Stimulated activated CD4-positive, alpha-beta T cell treated with anti-CD3 and anti-CD28 coated beads, Interleukin-4, amount 100 ng/mL, for 48 hours (primary cell): ENCODE measurements around the gene PDGFD.
A peak's percentile ranks its signal among the peaks of the same experiment; 100 is the strongest.

Experiments
- DNase-seq, 2 donors: peaks; one replicate each; pipeline ENCODE4 v3.0.0-alpha.2; 2020; ENCODE audit warnings: low read depth in 2 of 2

PDGFD gene

GRCh38 chr11:104164028-104164520 lies at the start of gene PDGFD:
TSS of gene PDGFD (minus strand) at chr11:104164147.
- peak in 1 of 2 donors; percentile 3 for DNase-seq

- DNase-seq: no peak
Measured at GRCh38 chr11:104206936-104207335, 43.0 kb upstream of the PDGFD start.

DNA sequence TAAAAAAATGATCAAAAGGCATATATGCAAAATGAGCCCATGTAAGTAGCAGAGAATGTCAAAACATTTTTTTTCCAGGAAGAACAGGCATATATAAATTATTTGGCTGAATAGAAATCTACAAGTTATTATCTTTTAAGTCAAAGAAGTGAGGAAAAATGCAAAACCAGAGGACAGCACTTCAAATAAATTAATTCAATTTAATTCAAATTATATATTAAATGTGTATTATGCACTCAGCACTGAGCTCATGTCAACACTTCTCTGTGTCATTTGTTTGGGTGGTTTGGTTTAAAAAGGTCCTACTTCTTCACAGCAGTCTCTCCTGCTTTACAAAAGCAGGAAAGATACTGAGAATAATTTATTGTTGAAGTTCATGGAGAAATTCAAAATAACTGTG lies 41.9 kb upstream of the PDGFD start:
- no peak for DNase-seq

DNA sequence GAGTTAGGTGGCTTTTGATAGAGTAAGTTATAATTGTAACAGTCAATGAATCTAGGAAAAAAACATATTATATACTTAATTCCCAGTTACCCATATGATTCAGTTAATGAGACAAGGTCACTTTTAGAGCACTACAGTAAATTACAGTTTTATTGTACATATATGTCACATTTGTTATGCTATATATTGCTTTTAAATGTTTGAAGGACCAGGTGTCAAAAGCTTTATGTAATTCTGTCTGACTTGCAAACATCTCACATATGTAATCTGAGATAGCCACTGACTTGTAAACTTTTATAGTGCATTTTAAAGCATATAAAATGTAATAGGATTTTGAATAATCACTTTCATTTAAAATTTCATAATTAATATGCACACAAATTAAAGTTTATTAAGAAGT lies 36.7 kb upstream of the PDGFD start:
- no peak for DNase-seq

DNA sequence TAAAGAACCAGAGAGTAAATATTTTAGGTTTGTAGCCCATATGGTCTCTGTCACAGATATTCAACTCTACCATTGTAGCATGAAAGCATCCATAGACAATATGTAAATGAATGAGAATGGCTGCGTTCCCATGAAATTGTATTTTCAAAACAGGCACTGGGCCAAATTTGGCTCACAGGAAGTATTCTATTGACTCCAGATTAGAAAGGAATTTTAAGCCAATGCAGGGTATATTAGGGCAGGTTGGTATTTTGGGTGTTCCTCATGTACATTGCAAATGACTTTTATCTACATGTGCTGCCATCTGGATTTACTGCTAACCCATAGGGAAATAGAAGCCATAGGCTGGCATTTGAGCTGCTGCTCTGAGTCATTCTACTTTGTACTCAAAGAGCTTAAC lies 35.1 kb upstream of the PDGFD start:
- DNase-seq: no peak

DNA sequence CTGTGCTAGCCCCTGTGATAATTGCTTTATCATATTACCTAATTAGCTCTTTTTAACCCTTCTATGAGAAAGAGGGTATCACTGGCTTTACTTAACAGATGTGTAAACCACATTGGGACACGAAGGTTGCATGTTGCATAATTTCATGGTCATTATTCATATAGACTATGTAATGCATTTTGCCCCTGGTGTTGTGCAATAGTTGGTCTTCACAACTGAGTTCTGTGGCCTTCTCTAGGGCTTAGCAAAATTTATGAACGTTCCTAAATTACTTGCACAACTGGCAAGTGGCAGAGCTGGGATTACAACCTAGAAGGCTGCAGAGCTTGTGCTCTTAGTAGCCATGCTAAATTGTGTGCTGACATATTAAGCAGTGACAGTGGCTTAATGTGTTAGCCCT lies 34.6 kb upstream of the PDGFD start:
- no peak for DNase-seq

GRCh38 chr11:104191124-104191523 lies 27.2 kb upstream of the PDGFD start:
- DNase-seq: no peak

GRCh38 chr11:104183593-104183992 lies 19.6 kb upstream of the PDGFD start:
- no peak for DNase-seq

DNA sequence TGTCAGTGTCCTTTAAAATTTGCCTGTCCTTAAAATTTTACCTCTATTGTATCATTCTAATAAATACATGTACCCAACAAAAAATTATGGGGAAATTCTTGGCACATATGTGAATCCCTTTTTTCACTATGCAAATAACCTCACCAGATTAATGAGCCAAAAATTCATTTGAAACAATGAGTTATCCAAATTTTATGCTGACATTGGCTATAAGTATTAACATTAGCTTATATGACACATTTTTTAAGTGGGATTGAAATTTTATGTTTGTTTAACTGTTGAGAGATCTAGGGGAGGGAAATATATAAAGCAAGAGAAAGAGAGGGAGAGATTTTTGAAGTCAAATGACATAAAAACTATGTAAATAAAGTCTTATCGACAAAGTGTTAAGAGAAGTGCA lies 11.8 kb upstream of the PDGFD start:
- DNase-seq: no peak

- DNase-seq: no peak
Measured at GRCh38 chr11:104169091-104169490, 5.1 kb upstream of the PDGFD start.

DNA sequence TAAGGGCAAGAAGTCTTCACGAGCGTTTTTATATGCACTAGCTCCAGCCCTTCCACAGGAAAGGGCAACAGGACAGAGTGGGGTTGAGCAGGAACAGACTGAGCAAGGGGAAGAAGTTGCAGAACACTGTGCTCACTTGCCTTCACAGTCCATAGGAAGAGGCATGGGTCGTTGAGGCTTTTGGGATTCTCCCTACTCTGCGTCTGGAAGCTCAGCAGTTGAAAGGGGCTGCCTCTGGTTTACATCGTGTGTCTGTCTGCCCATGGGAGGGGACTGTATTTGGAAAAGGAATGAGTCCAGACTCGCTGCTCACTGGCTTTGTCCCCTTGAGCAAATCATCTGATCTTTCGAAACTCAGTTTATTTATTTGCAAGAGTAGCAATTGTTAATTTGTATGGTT lies 1.1 kb upstream of the PDGFD start:
- no peak for DNase-seq

DNA sequence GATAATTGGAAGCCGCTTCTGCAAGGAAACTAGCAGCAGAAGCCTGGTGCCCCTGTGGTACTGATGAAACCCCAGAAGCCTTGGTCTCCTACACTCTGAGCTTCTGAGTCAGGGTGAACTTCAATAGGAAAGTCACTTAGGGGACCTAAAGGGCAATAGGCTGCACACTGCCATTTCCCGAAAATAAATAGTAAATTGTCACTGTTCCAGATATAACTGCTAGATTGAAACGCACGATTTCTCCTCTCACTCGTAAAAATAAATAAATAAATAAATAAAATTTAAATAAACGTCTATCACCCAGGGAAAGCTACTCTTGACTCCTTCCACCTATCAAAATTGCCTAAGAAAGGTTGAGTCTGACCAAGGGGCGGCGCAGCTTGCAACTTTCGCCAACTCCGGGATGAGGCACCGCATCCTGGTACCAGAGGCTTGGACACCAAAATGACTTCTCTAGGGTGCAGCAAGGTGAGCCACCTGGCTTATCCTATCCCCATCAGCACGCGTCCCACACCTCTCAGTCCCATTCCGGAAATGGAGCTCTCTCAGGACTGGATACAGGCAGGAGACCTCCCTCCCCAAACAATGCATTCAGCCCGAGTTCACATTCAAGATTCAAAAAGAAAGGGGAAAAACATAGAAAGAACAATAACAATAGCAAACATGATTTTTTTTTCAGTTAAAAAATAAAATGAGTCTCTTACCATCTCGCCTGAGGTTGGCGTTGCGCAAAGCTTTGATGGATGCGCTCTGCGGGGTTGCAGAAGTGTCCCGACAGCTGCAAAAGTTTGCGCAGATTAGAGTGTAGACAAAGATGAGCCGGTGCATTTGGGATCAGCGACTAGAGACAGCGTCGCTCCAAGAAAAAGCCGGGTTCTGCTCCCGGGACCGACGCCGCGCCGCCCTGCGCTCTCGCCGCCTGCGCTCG lies 583 bp downstream of the PDGFD start:
- no peak for DNase-seq

- DNase-seq: no peak
Measured at GRCh38 chr11:104161751-104162450, 2.0 kb downstream of the PDGFD start.

DNA sequence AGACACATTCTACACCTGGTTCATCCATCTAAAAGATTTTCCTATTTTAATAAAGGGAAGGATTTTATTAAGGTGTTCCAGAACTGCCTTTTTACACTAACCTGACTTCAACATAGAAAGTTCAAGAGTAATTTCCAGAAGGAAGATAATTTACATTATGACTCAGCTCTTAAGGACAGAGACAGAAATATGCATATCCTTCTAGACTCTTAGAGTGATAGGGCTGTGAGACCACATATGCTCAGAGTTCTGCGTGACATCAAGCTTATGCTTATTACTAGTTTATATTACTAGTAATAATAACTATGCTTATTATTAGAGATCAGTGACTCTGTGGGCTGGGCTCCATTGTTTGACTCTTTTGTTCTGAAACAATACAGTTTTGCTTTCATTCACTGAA lies 4.6 kb downstream of the PDGFD start:
- DNase-seq: no peak

- no peak for DNase-seq
Measured at GRCh38 chr11:104155375-104155774, 8.6 kb downstream of the PDGFD start.

DNA sequence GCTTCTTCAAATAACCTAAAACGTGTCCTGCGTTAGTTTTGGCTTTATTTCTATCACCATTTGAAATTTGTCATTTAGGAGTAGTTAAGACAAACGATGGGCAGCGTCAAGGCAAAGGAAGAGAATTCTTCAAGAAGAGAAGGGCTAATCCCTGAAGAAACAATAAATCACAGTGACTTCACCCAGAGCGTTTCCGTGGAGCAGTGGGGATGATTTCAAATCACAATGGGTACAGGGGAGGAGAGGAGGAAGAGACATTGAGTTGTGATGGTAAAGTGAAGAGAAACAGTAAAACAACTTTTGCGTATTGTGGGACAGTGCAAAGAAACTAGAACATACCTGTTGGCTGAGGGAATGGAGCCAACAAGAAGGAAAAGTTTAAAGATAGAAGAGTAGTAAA lies 9.7 kb downstream of the PDGFD start:
- DNase-seq: no peak

- no peak for DNase-seq
Measured at GRCh38 chr11:104152941-104153505, 10.9 kb downstream of the PDGFD start.

- no peak for DNase-seq
Measured at GRCh38 chr11:104151404-104152204, 12.3 kb downstream of the PDGFD start.

DNA sequence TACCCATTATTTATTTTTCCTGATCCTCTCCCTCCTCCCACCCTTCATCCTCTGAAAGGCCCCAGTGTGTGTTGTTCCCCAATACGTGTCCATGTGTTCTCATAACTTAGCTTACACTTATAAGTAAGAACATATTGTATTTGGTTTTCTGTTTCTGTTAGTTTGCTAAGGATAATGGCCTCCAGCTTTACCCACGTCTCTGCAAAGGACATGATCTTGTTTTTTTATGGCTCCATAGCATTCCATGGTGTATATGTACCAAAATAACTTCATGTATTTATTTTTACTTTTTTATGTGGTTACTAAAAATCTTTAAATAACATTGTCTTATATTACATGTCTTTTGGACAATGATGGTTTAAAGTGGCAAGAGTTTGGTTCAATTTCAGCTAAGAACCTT lies 15.2 kb downstream of the PDGFD start:
- DNase-seq: no peak

DNA sequence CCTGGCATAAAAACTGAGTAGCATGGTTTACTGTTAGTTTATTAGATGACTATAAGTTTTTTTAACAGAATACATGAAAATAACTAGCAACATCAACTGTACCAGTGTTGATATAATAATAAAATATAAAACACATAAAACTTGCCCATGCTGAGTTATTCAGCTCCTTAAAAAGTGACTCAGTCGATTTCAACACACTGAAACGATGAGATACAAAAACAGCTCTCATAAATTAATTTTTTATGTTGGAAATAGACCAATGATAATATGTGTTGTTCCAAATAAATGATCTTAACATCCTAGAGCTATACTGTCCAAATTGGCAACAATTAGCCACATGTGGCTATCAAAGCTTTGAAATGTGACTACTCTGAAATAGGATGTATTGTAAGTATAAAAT lies 15.9 kb downstream of the PDGFD start:
- DNase-seq: no peak

GRCh38 chr11:104146943-104147342 lies 17.0 kb downstream of the PDGFD start:
- no peak for DNase-seq

GRCh38 chr11:104146421-104146820 lies 17.5 kb downstream of the PDGFD start:
- no peak for DNase-seq
